HEK293T (cell line): ENCODE data around the gene ING3.

Experiments used
- CTBP1 ChIP-seq: fragments of 450-650 bp; IDR thresholded peaks from 2 replicates; pipeline ENCODE4 v1.6.1; 2016; ENCODE audit warnings: borderline replicate concordance
- FOXA1 ChIP-seq: fragments of 450-650 bp; IDR thresholded peaks from 2 replicates; pipeline ENCODE4 v1.6.1; 2016; ENCODE audit warnings: mild to moderate bottlenecking
- SP1 ChIP-seq: fragments of 450-650 bp; IDR thresholded peaks from 2 replicates; pipeline ENCODE4 v1.6.1; 2017
- SUZ12 ChIP-seq: fragments of 450-650 bp; IDR thresholded peaks from 2 replicates; pipeline ENCODE4 v1.6.1; 2016; ENCODE audit warnings: mild to moderate bottlenecking
- TARDBP ChIP-seq: fragments of 450-650 bp; IDR thresholded peaks from 2 replicates; pipeline ENCODE4 v1.6.1; 2016
- TF ChIP-seq, protein P1 (sequence below): fragments of 450-650 bp; IDR thresholded peaks from 2 replicates; pipeline ENCODE4 v1.6.1; 2016

DNA sequence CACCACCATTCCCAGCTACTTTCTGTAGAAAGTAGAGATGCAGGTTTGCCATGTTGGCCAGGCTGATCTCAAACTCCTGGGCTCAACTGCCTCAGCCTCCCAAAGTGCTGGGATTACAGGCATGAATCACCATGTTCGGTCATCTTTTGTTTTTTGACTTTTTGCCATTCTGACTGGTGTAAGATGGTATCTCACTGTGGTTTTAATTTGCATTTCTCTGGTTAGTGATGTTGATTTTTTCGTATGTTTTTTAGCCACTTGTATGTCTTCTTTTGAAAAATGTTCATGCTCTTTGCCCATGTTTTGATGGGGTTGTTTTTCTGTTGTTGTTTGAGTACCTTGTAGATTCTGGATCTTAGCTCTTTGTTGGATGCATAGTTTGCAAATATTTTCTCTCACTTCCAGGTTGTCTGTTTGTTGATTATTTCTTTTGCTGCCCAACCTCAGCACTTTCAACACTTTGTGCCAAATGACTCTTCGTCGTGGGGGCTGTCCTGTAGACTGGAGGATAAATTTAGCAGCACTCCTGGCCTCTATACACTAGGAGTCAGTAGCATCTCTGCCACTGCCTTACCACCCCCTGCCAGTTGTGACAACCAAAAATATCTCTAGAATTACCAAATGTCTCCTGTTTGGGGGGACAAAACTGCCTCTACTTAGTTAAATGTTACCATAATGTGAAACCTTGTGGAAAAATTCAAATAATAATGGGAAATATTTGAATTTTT is 31.5 kb downstream of the ING3 start:
- TF ChIP-seq FOXA1: no peak
- TF ChIP-seq CTBP1: no peak
- TF ChIP-seq, protein P1, sequence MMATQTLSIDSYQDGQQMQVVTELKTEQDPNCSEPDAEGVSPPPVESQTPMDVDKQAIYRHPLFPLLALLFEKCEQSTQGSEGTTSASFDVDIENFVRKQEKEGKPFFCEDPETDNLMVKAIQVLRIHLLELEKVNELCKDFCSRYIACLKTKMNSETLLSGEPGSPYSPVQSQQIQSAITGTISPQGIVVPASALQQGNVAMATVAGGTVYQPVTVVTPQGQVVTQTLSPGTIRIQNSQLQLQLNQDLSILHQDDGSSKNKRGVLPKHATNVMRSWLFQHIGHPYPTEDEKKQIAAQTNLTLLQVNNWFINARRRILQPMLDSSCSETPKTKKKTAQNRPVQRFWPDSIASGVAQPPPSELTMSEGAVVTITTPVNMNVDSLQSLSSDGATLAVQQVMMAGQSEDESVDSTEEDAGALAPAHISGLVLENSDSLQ: no peak
- no peak for TF ChIP-seq SUZ12
- TF ChIP-seq SP1: no peak
- no peak for TF ChIP-seq TARDBP
